OCI-LY1 (cell line): ENCODE data around the gene S100A14.

Experiments
- EZH2 ChIP-seq: fragments of 200-600 bp; sonication (generic), shearing (Covaris generic); IDR thresholded peaks from 2 replicates; pipeline ENCODE4 v1.8.0; 2017; ENCODE audit warnings: borderline replicate concordance, mixed run types, mild to moderate bottlenecking, antibody characterized with exemption, low read length, moderate library complexity, mixed read lengths
- TF ChIP-seq, protein P1 (sequence below): fragments of 200-600 bp; sonication (generic), shearing (Covaris generic); IDR thresholded peaks from 2 replicates; pipeline ENCODE4 v1.5.1; 2017; ENCODE audit warnings: mild to moderate bottlenecking, antibody characterized with exemption, low read length, moderate library complexity, mixed read lengths

DNA sequence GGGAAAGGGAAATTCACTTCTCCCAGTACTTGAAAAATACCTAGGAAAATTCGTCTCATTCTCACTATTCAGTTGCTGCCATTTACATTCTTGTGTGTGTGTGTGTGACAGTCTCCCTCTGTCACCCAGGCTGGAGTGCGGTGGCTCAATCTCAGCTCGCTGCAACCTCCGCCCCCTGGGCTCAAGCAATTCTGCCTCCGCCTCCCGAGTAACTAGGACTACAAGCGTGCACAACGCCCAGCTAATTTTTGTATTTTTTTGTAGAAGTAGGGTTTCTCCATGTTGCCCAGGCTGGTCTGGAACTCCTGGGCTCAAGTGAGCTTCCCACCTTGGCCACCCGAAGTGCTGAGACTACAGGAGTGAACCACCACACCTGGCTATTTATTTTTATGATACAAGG lies 43.5 kb upstream of the S100A14 start:
- TF ChIP-seq, protein P1, sequence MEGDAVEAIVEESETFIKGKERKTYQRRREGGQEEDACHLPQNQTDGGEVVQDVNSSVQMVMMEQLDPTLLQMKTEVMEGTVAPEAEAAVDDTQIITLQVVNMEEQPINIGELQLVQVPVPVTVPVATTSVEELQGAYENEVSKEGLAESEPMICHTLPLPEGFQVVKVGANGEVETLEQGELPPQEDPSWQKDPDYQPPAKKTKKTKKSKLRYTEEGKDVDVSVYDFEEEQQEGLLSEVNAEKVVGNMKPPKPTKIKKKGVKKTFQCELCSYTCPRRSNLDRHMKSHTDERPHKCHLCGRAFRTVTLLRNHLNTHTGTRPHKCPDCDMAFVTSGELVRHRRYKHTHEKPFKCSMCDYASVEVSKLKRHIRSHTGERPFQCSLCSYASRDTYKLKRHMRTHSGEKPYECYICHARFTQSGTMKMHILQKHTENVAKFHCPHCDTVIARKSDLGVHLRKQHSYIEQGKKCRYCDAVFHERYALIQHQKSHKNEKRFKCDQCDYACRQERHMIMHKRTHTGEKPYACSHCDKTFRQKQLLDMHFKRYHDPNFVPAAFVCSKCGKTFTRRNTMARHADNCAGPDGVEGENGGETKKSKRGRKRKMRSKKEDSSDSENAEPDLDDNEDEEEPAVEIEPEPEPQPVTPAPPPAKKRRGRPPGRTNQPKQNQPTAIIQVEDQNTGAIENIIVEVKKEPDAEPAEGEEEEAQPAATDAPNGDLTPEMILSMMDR = no peak
- no peak for TF ChIP-seq EZH2
